Osteoblast (primary cell): ENCODE results near the gene ADAMTS2. TPM values are rescaled to one million over a fixed set of nuclear protein-coding genes. Genes with fewer than 3 reads are reported as not detected.

Experiments
- DNase-seq: peaks from one replicate; pipeline ENCODE4 v3.0.0; 2011; ENCODE audit warnings: low spot score, mixed read lengths; ENCODE audit not compliant: insufficient read length; ENCODE audit errors: missing footprints
- H2AFZ ChIP-seq: 2 replicates; pipeline ENCODE4 v1.6.0; 2011; ENCODE audit warnings: mild to moderate bottlenecking, low read length
- H3K27ac ChIP-seq: 2 replicates; pipeline ENCODE4 v1.5.1; 2011; ENCODE audit warnings: mild to moderate bottlenecking, low read depth, low read length, moderate library complexity
- H3K27me3 ChIP-seq: 2 replicates; pipeline ENCODE4 v1.6.0; 2012; ENCODE audit warnings: mild to moderate bottlenecking, control low read depth, inconsistent platforms, low read length, moderate library complexity; ENCODE audit not compliant: insufficient read depth
- H3K36me3 ChIP-seq: 2 replicates; pipeline ENCODE4 v1.5.1; 2011; ENCODE audit warnings: mild to moderate bottlenecking, low read length, control low read depth, moderate library complexity; ENCODE audit not compliant: insufficient read depth
- H3K4me1 ChIP-seq: 2 replicates; pipeline ENCODE4 v1.5.1; 2011; ENCODE audit warnings: mild to moderate bottlenecking, low read length, control low read depth, moderate library complexity; ENCODE audit not compliant: insufficient read depth
- H3K4me2 ChIP-seq: 2 replicates; pipeline ENCODE4 v1.6.0; 2011; ENCODE audit warnings: mild to moderate bottlenecking, low read length; ENCODE audit not compliant: insufficient read depth
- H3K4me3 ChIP-seq: fragments of 200-600 bp; sonication (generic); 3 replicates; pipeline ENCODE4 v1.5.1; 2012; ENCODE audit warnings: mild to moderate bottlenecking, low read length, inconsistent platforms; ENCODE audit not compliant: insufficient read depth
- H3K79me2 ChIP-seq: 2 replicates; pipeline ENCODE4 v1.6.0; 2012; ENCODE audit warnings: mild to moderate bottlenecking, low read length, control low read depth, inconsistent platforms; ENCODE audit not compliant: insufficient read depth
- H3K9me3 ChIP-seq: 2 replicates; pipeline ENCODE4 v1.5.1; 2011; ENCODE audit warnings: low read depth, low read length, control low read depth
- H4K20me1 ChIP-seq: 2 replicates; pipeline ENCODE4 v1.6.0; 2012; ENCODE audit warnings: mild to moderate bottlenecking, low read length, control low read depth; ENCODE audit not compliant: insufficient read depth
- CTCF ChIP-seq: IDR thresholded peaks from 2 replicates; pipeline ENCODE4 v1.5.1; 2011; ENCODE audit warnings: mild to moderate bottlenecking, low read depth, low read length, moderate library complexity; ENCODE audit errors: extremely low read depth
- total RNA-seq: library from RNA; depleted of rRNA; stranded (reverse); fragments of >200 nt; gene quantifications from 2 replicates; pipeline ENCODE4 v1.2.3, GENCODE V29; 2012

ADAMTS2 gene
- total RNA-seq, 1 donor = 144 TPM

GRCh38 chr5:179118338-179118737, 226.9 kb downstream of the ADAMTS2 start:
- H3K27ac ChIP-seq = no peak overlapping the region
- H3K36me3 ChIP-seq = peaks cover 56% of the 10 kb centered on the region
- no peaks in the 10 kb centered on the region for H3K4me1 ChIP-seq
- no peaks in the 10 kb centered on the region for H4K20me1 ChIP-seq
- H3K9me3 ChIP-seq = no peaks in the 10 kb centered on the region
- TF ChIP-seq CTCF = no peak
- H3K27me3 ChIP-seq = no peaks in the 10 kb centered on the region
- no peak overlapping the region for H3K4me3 ChIP-seq
- no peak overlapping the region for H2AFZ ChIP-seq
- H3K79me2 ChIP-seq = no peaks in the 10 kb centered on the region
- DNase-seq = peak; percentile 67
- no peak overlapping the region for H3K4me2 ChIP-seq

- H3K4me3 ChIP-seq = no peak overlapping the region
- no peak for TF ChIP-seq CTCF
- DNase-seq = peak; percentile 83
- no peak overlapping the region for H3K4me2 ChIP-seq
- H3K27ac ChIP-seq = no peak overlapping the region
- H2AFZ ChIP-seq = no peak overlapping the region
- H3K79me2 ChIP-seq = no peaks in the 10 kb centered on the region
- H3K27me3 ChIP-seq = no peaks in the 10 kb centered on the region
- no peaks in the 10 kb centered on the region for H3K9me3 ChIP-seq
- peaks cover 53% of the 10 kb centered on the region for H3K36me3 ChIP-seq
- no peaks in the 10 kb centered on the region for H3K4me1 ChIP-seq
- no peaks in the 10 kb centered on the region for H4K20me1 ChIP-seq
These were observed 229.3 kb downstream of the ADAMTS2 start for GRCh38 chr5:179115845-179116524.

- Histone ChIP-seq H3K27me3 (no peaks in the 10 kb centered on the region), H3K36me3 (peaks cover 47% of the 10 kb centered on the region), H4K20me1 (no peaks in the 10 kb centered on the region), H2AFZ (no peak overlapping the region), H3K4me2 (no peak overlapping the region), H3K4me3 (no peak overlapping the region), H3K27ac (no peak overlapping the region), H3K79me2 (no peaks in the 10 kb centered on the region), H3K4me1 (no peaks in the 10 kb centered on the region), H3K9me3 (no peaks in the 10 kb centered on the region)
- DNase-seq = no peak
- TF ChIP-seq CTCF = no peak
These were observed 230.0 kb downstream of the ADAMTS2 start for GRCh38 chr5:179115307-179115706.

- TF ChIP-seq CTCF = no peak
- no peaks in the 10 kb centered on the region for H3K9me3 ChIP-seq
- no peaks in the 10 kb centered on the region for H3K4me1 ChIP-seq
- H3K27me3 ChIP-seq = no peaks in the 10 kb centered on the region
- no peak overlapping the region for H3K4me3 ChIP-seq
- DNase-seq = peak; percentile 35
- H3K27ac ChIP-seq = no peak overlapping the region
- no peaks in the 10 kb centered on the region for H3K79me2 ChIP-seq
- no peaks in the 10 kb centered on the region for H4K20me1 ChIP-seq
- H2AFZ ChIP-seq = no peak overlapping the region
- no peak overlapping the region for H3K4me2 ChIP-seq
- H3K36me3 ChIP-seq = peaks cover 46% of the 10 kb centered on the region
These were observed 230.5 kb downstream of the ADAMTS2 start for GRCh38 chr5:179114756-179115155.
